Activated T-helper 17 cell treated with anti-CD3 and anti-CD28 coated beads, Interleukin-2, amount 50 U/mL, for 72 hours (primary cell): ENCODE measurements around the gene RCAN2. TPM values are rescaled to one million over a fixed set of nuclear protein-coding genes. Genes with fewer than 3 reads are reported as not detected.

ENCODE experiments used
- ATAC-seq: fragments of 150-1000 bp; cut with Tn5 transposase; replicated peaks from 2 replicates; pipeline ENCODE4 v1.10.0; 2021; ENCODE audit warnings: mild to moderate bottlenecking, moderate library complexity
- H3K27ac Mint-ChIP-seq: one replicate; pipeline ENCODE4 v1.8.0; 2022; ENCODE audit warnings: mixed read lengths
- H3K27me3 Mint-ChIP-seq: one replicate; pipeline ENCODE4 v1.8.0; 2022; ENCODE audit warnings: mixed read lengths
- H3K36me3 Mint-ChIP-seq: one replicate; pipeline ENCODE4 v1.8.0; 2022; ENCODE audit warnings: low read depth, mild to moderate bottlenecking, mixed read lengths
- H3K4me1 Mint-ChIP-seq: one replicate; pipeline ENCODE4 v1.8.0; 2022; ENCODE audit warnings: mixed read lengths
- H3K4me3 Mint-ChIP-seq: one replicate; pipeline ENCODE4 v1.8.0; 2022; ENCODE audit warnings: mild to moderate bottlenecking, mixed read lengths
- H3K9me3 Mint-ChIP-seq: one replicate; pipeline ENCODE4 v1.8.0; 2022; ENCODE audit warnings: mixed read lengths
- total RNA-seq, 2 donors: library from RNA; stranded (reverse); gene quantifications; one replicate each; pipeline ENCODE4 v1.2.3, GENCODE V29; 2022

The RCAN2 gene
- total RNA-seq, 2 donors from 2014 or later = 0.95 to 10.6 TPM

DNA sequence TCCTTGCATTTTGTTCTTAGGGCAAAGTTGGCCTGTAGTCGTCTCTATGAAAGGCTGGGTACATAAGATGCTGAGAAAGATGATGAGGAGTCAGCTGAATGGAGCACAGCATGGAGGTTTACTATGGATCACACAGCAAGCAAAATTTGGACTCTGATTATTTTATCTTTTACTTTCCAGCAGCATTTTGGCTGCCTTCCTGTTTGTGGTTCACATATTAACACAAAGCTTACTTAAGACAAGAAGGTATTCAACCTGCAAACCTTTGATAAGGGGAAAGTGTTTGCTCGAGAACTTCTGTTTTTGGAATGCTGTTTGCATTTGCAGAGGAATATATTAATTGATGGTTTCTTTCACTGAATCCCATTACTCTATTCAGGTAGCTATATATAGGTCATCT, 217.3 kb downstream of the RCAN2 start:
- Mint-ChIP-seq H3K9me3 (no peaks in the 10 kb centered on the region), H3K4me3 (no peak overlapping the region), H3K36me3 (no peaks in the 10 kb centered on the region), H3K4me1 (no peaks in the 10 kb centered on the region), H3K27me3 (peaks cover 16% of the 10 kb centered on the region), H3K27ac (no peak overlapping the region)
- no peak for ATAC-seq

DNA sequence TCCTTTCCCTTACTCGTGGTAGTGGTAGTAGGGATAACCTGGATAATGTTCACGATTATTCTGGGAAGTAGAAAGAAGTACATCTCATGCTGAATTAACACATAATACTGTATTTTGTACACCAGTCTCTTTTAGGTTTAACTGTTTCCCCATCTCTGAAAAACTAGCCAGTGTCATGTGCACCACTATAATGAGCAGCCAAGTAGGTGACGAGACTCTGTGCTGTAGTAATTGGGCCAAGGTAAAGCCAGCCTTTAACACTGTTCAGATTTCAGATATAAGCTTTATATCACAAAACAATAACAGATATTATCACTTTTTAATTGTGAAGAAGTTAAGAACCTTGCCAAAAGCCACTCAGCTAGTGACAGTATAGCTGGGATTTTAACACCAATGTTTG, 219.5 kb downstream of the RCAN2 start:
- Mint-ChIP-seq H3K4me1 (no peaks in the 10 kb centered on the region), H3K4me3 (no peak overlapping the region), H3K27ac (no peak overlapping the region), H3K27me3 (peaks cover 12% of the 10 kb centered on the region), H3K36me3 (no peaks in the 10 kb centered on the region), H3K9me3 (no peaks in the 10 kb centered on the region)
- no peak for ATAC-seq

DNA sequence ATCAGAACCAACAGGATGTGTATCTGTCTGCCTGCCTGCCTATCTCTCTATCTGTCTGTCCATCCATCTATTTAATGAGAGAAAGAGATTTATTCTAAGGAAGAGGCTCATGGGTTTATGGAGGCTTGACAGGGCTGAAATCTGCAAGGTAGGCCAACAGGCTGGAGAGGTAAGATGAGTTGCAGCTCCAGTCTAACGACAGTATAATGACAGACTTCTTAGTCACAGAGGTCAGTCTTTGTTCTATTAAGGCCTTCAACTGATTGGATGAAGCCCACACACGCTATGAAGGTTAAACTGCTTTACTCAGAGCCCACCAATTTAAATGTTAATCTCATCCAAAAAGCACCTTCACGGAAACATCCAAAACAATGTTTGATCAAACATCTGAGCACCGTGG, 220.1 kb downstream of the RCAN2 start:
- ATAC-seq = no peak
- H3K4me3 Mint-ChIP-seq = no peak overlapping the region
- H3K27me3 Mint-ChIP-seq = peaks cover 12% of the 10 kb centered on the region
- no peak overlapping the region for H3K27ac Mint-ChIP-seq
- H3K9me3 Mint-ChIP-seq = no peaks in the 10 kb centered on the region
- H3K36me3 Mint-ChIP-seq = no peaks in the 10 kb centered on the region
- no peaks in the 10 kb centered on the region for H3K4me1 Mint-ChIP-seq

GRCh38 chr6:46270336-46270735, 220.9 kb downstream of the RCAN2 start:
- H3K4me1 Mint-ChIP-seq = no peaks in the 10 kb centered on the region
- H3K36me3 Mint-ChIP-seq = no peaks in the 10 kb centered on the region
- no peak for ATAC-seq
- H3K9me3 Mint-ChIP-seq = no peaks in the 10 kb centered on the region
- no peak overlapping the region for H3K4me3 Mint-ChIP-seq
- no peak overlapping the region for H3K27ac Mint-ChIP-seq
- peaks cover 8% of the 10 kb centered on the region for H3K27me3 Mint-ChIP-seq

GRCh38 chr6:46269447-46270229, 221.6 kb downstream of the RCAN2 start:
- ATAC-seq = no peak
- Mint-ChIP-seq H3K4me1 (no peaks in the 10 kb centered on the region), H3K4me3 (no peak overlapping the region), H3K36me3 (no peaks in the 10 kb centered on the region), H3K9me3 (no peaks in the 10 kb centered on the region), H3K27ac (no peak overlapping the region), H3K27me3 (peaks cover 6% of the 10 kb centered on the region)

DNA sequence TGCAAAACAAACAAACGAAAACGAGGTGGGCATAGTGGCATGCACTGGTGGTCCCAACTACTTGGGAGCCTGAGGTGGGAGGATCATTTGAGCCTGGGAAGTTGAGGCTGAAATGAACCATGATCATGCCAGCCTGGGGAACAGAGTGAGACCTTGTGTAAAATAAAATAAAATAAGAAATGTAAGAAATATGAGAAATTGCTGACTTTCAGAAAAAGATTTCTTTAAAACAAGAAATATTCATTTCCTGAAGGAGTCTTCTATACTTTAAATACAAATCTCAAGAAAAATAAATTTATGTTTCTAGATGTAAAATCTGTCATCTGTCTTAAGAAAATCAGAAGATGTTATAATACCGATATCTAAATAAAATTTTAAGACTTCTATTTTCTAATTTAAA, 223.7 kb downstream of the RCAN2 start:
- H3K9me3 Mint-ChIP-seq = no peaks in the 10 kb centered on the region
- H3K27ac Mint-ChIP-seq = no peak overlapping the region
- H3K27me3 Mint-ChIP-seq = no peaks in the 10 kb centered on the region
- no peaks in the 10 kb centered on the region for H3K4me1 Mint-ChIP-seq
- no peaks in the 10 kb centered on the region for H3K36me3 Mint-ChIP-seq
- ATAC-seq = no peak
- H3K4me3 Mint-ChIP-seq = no peak overlapping the region

DNA sequence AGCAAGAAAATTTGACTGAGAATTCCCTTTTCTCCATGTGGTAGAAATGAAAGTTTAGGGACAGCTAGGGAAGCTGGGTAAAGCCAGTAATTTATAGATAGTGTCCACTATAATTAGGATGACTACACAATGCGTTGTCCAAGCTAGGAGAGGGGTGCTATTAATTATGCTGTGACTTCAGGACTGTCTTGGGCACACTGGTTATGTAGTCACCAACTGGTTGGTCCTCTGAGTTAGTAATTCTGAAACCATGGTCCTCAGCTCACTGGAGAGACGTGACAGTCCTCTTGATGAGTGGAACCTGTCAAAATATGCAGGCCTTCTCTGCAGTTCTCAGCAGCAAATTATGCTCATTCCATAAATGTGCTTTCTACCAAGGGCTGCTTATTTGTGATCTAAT, 225.9 kb downstream of the RCAN2 start:
- Mint-ChIP-seq H3K36me3 (no peaks in the 10 kb centered on the region), H3K27me3 (no peaks in the 10 kb centered on the region)

GRCh38 chr6:46263707-46264086, 227.6 kb downstream of the RCAN2 start:
- no peak overlapping the region for H3K27ac Mint-ChIP-seq
- H3K4me1 Mint-ChIP-seq = no peaks in the 10 kb centered on the region
- H3K27me3 Mint-ChIP-seq = no peaks in the 10 kb centered on the region
- H3K36me3 Mint-ChIP-seq = no peaks in the 10 kb centered on the region
- ATAC-seq = no peak
- H3K4me3 Mint-ChIP-seq = no peak overlapping the region
- H3K9me3 Mint-ChIP-seq = no peaks in the 10 kb centered on the region

More for the DNA sequence above, 225.9 kb downstream of the RCAN2 start:
- ATAC-seq = no peak
- Mint-ChIP-seq H3K9me3 (no peaks in the 10 kb centered on the region), H3K4me3 (no peak overlapping the region), H3K4me1 (no peaks in the 10 kb centered on the region), H3K27ac (no peak overlapping the region)

DNA sequence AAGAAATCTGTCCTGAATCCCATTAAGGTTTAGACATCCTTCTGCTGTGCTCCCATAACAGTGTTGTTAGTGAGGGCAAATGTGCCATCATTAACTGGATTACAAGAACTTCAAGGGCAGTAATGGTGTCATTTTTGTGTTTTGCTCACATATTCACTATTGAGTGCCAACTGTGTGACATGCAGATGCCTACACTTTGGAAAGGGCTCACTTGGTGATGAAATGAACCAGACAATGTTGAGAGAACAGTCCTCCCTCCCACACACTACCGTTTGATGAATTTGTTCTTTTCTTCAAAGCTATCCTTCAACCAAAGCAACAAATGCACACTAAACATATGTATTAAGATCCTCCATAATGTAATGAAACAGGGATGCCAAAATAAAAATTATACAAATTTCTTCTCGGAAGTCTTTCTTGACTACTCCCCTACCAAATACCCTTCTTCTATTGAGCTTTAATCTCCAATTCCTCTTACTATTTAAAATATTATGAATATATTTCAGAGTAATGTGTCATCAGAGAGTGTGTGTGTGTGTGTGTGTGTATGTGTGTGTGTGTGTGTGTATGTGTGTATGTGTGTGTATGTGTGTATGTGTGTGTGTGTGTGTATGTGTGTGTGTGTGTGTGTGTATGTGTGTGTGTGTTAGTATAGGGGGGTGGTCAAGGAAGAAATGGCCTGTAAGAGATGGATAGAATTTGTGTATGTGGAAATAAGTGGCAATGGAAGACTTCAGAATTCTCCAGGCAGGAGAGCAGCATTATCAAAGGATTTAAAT, 228.1 kb downstream of the RCAN2 start:
- H3K4me1 Mint-ChIP-seq = no peaks in the 10 kb centered on the region
- H3K27ac Mint-ChIP-seq = no peak overlapping the region
- no peak for ATAC-seq
- no peaks in the 10 kb centered on the region for H3K9me3 Mint-ChIP-seq
- H3K4me3 Mint-ChIP-seq = no peak overlapping the region
- H3K27me3 Mint-ChIP-seq = no peaks in the 10 kb centered on the region
- no peaks in the 10 kb centered on the region for H3K36me3 Mint-ChIP-seq

- H3K27ac Mint-ChIP-seq = no peak overlapping the region
- no peaks in the 10 kb centered on the region for H3K4me1 Mint-ChIP-seq
- H3K9me3 Mint-ChIP-seq = no peaks in the 10 kb centered on the region
- no peaks in the 10 kb centered on the region for H3K36me3 Mint-ChIP-seq
- no peaks in the 10 kb centered on the region for H3K27me3 Mint-ChIP-seq
- no peak for ATAC-seq
- H3K4me3 Mint-ChIP-seq = no peak overlapping the region
Measured at GRCh38 chr6:46258249-46258648, 233.0 kb downstream of the RCAN2 start.

GRCh38 chr6:46255528-46255927, 235.7 kb downstream of the RCAN2 start:
- Mint-ChIP-seq H3K36me3 (no peaks in the 10 kb centered on the region), H3K27me3 (no peaks in the 10 kb centered on the region), H3K9me3 (no peaks in the 10 kb centered on the region), H3K4me1 (no peaks in the 10 kb centered on the region), H3K27ac (no peak overlapping the region), H3K4me3 (no peak overlapping the region)
- no peak for ATAC-seq

GRCh38 chr6:46254946-46255345, 236.3 kb downstream of the RCAN2 start:
- no peak overlapping the region for H3K4me3 Mint-ChIP-seq
- no peaks in the 10 kb centered on the region for H3K36me3 Mint-ChIP-seq
- H3K27ac Mint-ChIP-seq = no peak overlapping the region
- no peak for ATAC-seq
- no peaks in the 10 kb centered on the region for H3K9me3 Mint-ChIP-seq
- no peaks in the 10 kb centered on the region for H3K4me1 Mint-ChIP-seq
- H3K27me3 Mint-ChIP-seq = no peaks in the 10 kb centered on the region

DNA sequence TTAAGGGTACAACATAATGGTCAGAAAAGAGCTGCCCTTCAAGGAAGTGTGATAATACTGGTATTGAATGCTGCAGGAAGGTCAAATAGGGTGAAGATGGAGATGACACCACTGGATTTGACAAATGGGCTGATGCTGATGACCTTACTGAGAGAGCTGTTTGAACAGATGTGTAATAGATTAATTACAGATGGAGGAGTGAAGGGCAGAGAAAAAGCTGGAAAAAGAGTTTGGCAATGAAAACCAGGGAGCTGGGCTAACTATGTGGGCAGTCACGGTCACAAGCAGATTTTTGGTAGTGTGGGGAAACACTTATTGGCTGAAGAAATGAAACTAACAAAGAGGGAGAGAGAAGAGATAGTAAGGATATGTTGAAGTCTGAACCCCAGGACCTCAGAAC, 236.9 kb downstream of the RCAN2 start:
- Mint-ChIP-seq H3K4me3 (no peak overlapping the region), H3K27ac (no peak overlapping the region), H3K4me1 (no peaks in the 10 kb centered on the region), H3K27me3 (no peaks in the 10 kb centered on the region), H3K9me3 (no peaks in the 10 kb centered on the region), H3K36me3 (no peaks in the 10 kb centered on the region)
- ATAC-seq = no peak

DNA sequence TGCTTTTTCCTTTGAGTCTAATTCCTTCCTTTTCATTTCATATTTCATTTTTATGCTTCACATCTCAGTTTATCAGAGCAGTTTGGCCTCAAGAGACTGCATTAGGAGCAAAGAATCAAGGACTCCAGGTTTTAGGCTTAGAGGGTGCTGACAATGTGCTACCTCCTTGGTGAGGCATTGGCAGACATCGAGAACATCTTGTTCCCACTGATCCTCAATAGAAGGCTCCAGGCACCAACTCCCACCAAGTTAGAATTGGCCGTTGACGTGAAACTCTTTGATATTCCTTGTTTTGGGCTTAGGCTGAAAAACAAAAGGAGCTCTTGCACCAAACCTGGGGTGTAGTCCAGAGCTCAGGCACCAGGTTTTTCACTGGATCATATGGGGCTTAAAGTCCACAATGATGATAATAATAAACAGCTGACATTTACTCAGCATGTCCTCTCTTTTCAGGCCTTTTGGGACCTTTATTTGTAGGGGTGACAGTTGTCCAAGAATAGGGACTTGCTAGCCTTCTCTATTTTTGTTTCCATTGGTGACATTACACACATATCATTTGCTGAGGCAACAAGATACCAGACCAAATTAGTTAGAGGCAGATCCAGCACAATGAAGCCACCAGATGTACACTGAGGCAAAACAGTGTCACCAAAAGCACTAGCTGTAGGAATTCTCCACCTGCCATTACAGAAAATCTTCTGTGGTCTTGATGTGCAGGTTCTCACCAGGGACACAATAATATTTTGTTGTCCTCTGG, 239.5 kb downstream of the RCAN2 start:
- no peaks in the 10 kb centered on the region for H3K9me3 Mint-ChIP-seq
- H3K4me1 Mint-ChIP-seq = no peaks in the 10 kb centered on the region
- peaks cover 4% of the 10 kb centered on the region for H3K27me3 Mint-ChIP-seq
- no peaks in the 10 kb centered on the region for H3K36me3 Mint-ChIP-seq
- no peak for ATAC-seq
- H3K4me3 Mint-ChIP-seq = no peak overlapping the region
- no peak overlapping the region for H3K27ac Mint-ChIP-seq

DNA sequence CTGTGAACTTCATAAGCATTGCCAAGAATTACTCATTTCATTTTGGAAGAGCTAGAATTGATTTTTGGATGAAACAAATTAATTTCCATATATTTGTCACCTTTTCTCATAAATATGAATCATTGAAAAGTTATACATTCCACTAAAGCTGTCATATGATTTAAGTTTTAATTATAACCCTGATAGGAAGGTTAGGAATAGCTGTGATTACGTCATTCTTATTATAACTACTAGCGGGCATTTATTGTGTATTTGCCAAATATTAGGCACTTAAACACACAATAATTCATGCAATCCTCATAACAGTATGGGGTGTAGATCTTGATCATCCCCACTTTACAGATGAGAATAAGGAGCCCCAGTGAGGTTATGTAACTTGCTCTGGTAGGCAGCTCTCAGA, 243.1 kb downstream of the RCAN2 start:
- Mint-ChIP-seq H3K27ac (no peak overlapping the region), H3K4me1 (no peaks in the 10 kb centered on the region), H3K36me3 (no peaks in the 10 kb centered on the region), H3K27me3 (peaks cover 4% of the 10 kb centered on the region), H3K9me3 (no peaks in the 10 kb centered on the region), H3K4me3 (no peak overlapping the region)
- ATAC-seq = no peak
